ENCODE results near the gene FBLN7.
"Not testable (repeated sequence)": the region's sequence is repeated elsewhere in the genome, so short reads cannot be mapped to it uniquely, and the experiment has no call there.

The FBLN7 gene

GRCh38 chr2:112138159-112139032 is at the start of gene FBLN7:
TSS of gene FBLN7 (plus strand) at chr2:112138385. CDS start at chr2:112138656, 271 bp downstream.
- Mint-ChIP-seq H3K4me1 (ENCODE audit: low read depth) (peaks cover 7% of the 10 kb centered on the region), H3K4me3 (peak within 1 kb of the TSS; percentile 51), H3K36me3 (ENCODE audit: low read depth) (peaks cover under 1% of the 10 kb centered on the region), H3K27ac (no peak within 1 kb of the TSS), H3K27me3 (ENCODE audit: low read depth) (peaks cover 34% of the 10 kb centered on the region), H3K9me3 (peaks cover 1% of the 10 kb centered on the region)

GRCh38 chr2:112089375-112089774 is 48.8 kb upstream of the FBLN7 start:
- H3K27me3 Mint-ChIP-seq (ENCODE audit: low read depth), result no peaks in the 10 kb centered on the region
- peaks cover 13% of the 10 kb centered on the region for H3K4me1 Mint-ChIP-seq (ENCODE audit: low read depth)
- no peak overlapping the region for H3K27ac Mint-ChIP-seq
- H3K4me3 Mint-ChIP-seq, result no peak overlapping the region
- H3K36me3 Mint-ChIP-seq (ENCODE audit: low read depth), result peaks cover 54% of the 10 kb centered on the region
- H3K9me3 Mint-ChIP-seq, result no peaks in the 10 kb centered on the region

GRCh38 chr2:112092286-112093041 is 45.7 kb upstream of the FBLN7 start:
- Mint-ChIP-seq H3K36me3 (ENCODE audit: low read depth) (peaks cover 37% of the 10 kb centered on the region), H3K27me3 (ENCODE audit: low read depth) (no peaks in the 10 kb centered on the region), H3K4me3 (no peak overlapping the region), H3K4me1 (ENCODE audit: low read depth) (peaks cover 20% of the 10 kb centered on the region), H3K27ac (peak overlapping the region; percentile 7), H3K9me3 (no peaks in the 10 kb centered on the region)

GRCh38 chr2:112093216-112093615 is 45.0 kb upstream of the FBLN7 start:
- Mint-ChIP-seq H3K4me3 (no peak overlapping the region), H3K9me3 (no peaks in the 10 kb centered on the region), H3K36me3 (ENCODE audit: low read depth) (peaks cover 36% of the 10 kb centered on the region), H3K4me1 (ENCODE audit: low read depth) (peaks cover 20% of the 10 kb centered on the region), H3K27ac (no peak overlapping the region), H3K27me3 (ENCODE audit: low read depth) (no peaks in the 10 kb centered on the region)

- Mint-ChIP-seq H3K9me3 (no peaks in the 10 kb centered on the region), H3K27ac (no peak overlapping the region)
Observed at GRCh38 chr2:112095681-112096080, 42.5 kb upstream of the FBLN7 start.

GRCh38 chr2:112096098-112096497 is 42.1 kb upstream of the FBLN7 start:
- Mint-ChIP-seq H3K9me3 (no peaks in the 10 kb centered on the region), H3K27ac (peak overlapping the region; percentile 50), H3K27me3 (ENCODE audit: low read depth) (no peaks in the 10 kb centered on the region), H3K4me1 (ENCODE audit: low read depth) (peaks cover 20% of the 10 kb centered on the region), H3K4me3 (no peak overlapping the region), H3K36me3 (ENCODE audit: low read depth) (peaks cover 29% of the 10 kb centered on the region)

More at GRCh38 chr2:112095681-112096080, 42.5 kb upstream of the FBLN7 start:
- Mint-ChIP-seq H3K27me3 (ENCODE audit: low read depth) (no peaks in the 10 kb centered on the region), H3K4me3 (no peak overlapping the region), H3K36me3 (ENCODE audit: low read depth) (peaks cover 31% of the 10 kb centered on the region), H3K4me1 (ENCODE audit: low read depth) (peaks cover 20% of the 10 kb centered on the region)

- H3K9me3 Mint-ChIP-seq, result peaks cover 33% of the 10 kb centered on the region
- H3K36me3 Mint-ChIP-seq (ENCODE audit: low read depth), result peaks cover 67% of the 10 kb centered on the region
- H3K27me3 Mint-ChIP-seq (ENCODE audit: low read depth), result no peaks in the 10 kb centered on the region
- H3K27ac Mint-ChIP-seq, result no peak overlapping the region
- no peak overlapping the region for H3K4me3 Mint-ChIP-seq
- H3K4me1 Mint-ChIP-seq (ENCODE audit: low read depth), result no peaks in the 10 kb centered on the region
Observed at GRCh38 chr2:112108178-112108832, 29.9 kb upstream of the FBLN7 start.

- no peak overlapping the region for H3K27ac Mint-ChIP-seq
- H3K36me3 Mint-ChIP-seq (ENCODE audit: low read depth), result peaks cover 65% of the 10 kb centered on the region
- no peaks in the 10 kb centered on the region for H3K27me3 Mint-ChIP-seq (ENCODE audit: low read depth)
- no peaks in the 10 kb centered on the region for H3K4me1 Mint-ChIP-seq (ENCODE audit: low read depth)
- peaks cover 33% of the 10 kb centered on the region for H3K9me3 Mint-ChIP-seq
- no peak overlapping the region for H3K4me3 Mint-ChIP-seq
Observed at GRCh38 chr2:112109278-112109677, 28.9 kb upstream of the FBLN7 start.

- H3K27me3 Mint-ChIP-seq (ENCODE audit: low read depth), result no peaks in the 10 kb centered on the region
- H3K27ac Mint-ChIP-seq, result no peak overlapping the region
- no peaks in the 10 kb centered on the region for H3K4me1 Mint-ChIP-seq (ENCODE audit: low read depth)
- H3K4me3 Mint-ChIP-seq, result no peak overlapping the region
- peaks cover 64% of the 10 kb centered on the region for H3K36me3 Mint-ChIP-seq (ENCODE audit: low read depth)
- H3K9me3 Mint-ChIP-seq, result peaks cover 33% of the 10 kb centered on the region
Observed at GRCh38 chr2:112110966-112111365, 27.2 kb upstream of the FBLN7 start.

- not testable (repeated sequence) for H3K27ac Mint-ChIP-seq; H3K27me3 Mint-ChIP-seq (ENCODE audit: low read depth); H3K4me1 Mint-ChIP-seq (ENCODE audit: low read depth); H3K4me3 Mint-ChIP-seq
- peaks cover 32% of the 10 kb centered on the region for H3K9me3 Mint-ChIP-seq
- peaks cover 53% of the 10 kb centered on the region for H3K36me3 Mint-ChIP-seq (ENCODE audit: low read depth)
Observed at GRCh38 chr2:112113354-112113753, 24.8 kb upstream of the FBLN7 start.

GRCh38 chr2:112118148-112118547 is 20.0 kb upstream of the FBLN7 start:
- Mint-ChIP-seq H3K4me3 (no peak overlapping the region), H3K36me3 (ENCODE audit: low read depth) (peaks cover 8% of the 10 kb centered on the region), H3K9me3 (no peaks in the 10 kb centered on the region), H3K27ac (no peak overlapping the region), H3K4me1 (ENCODE audit: low read depth) (peaks cover 2% of the 10 kb centered on the region), H3K27me3 (ENCODE audit: low read depth) (no peaks in the 10 kb centered on the region)

GRCh38 chr2:112121682-112122254 is 16.4 kb upstream of the FBLN7 start:
- H3K4me3 Mint-ChIP-seq, result no peak overlapping the region

GRCh38 chr2:112129060-112129459 is 9.1 kb upstream of the FBLN7 start:
- no peaks in the 10 kb centered on the region for H3K27me3 Mint-ChIP-seq (ENCODE audit: low read depth)
- H3K4me1 Mint-ChIP-seq (ENCODE audit: low read depth), result peaks cover 6% of the 10 kb centered on the region
- peaks cover 4% of the 10 kb centered on the region for H3K36me3 Mint-ChIP-seq (ENCODE audit: low read depth)
- peaks cover 6% of the 10 kb centered on the region for H3K9me3 Mint-ChIP-seq
- H3K4me3 Mint-ChIP-seq, result no peak overlapping the region
- H3K27ac Mint-ChIP-seq, result no peak overlapping the region

More at GRCh38 chr2:112121682-112122254, 16.4 kb upstream of the FBLN7 start:
- H3K4me1 Mint-ChIP-seq (ENCODE audit: low read depth), result peaks cover 2% of the 10 kb centered on the region
- H3K27me3 Mint-ChIP-seq (ENCODE audit: low read depth), result no peaks in the 10 kb centered on the region
- H3K36me3 Mint-ChIP-seq (ENCODE audit: low read depth), result peaks cover 9% of the 10 kb centered on the region
- H3K9me3 Mint-ChIP-seq, result no peaks in the 10 kb centered on the region
- H3K27ac Mint-ChIP-seq, result no peak overlapping the region

- peaks cover 13% of the 10 kb centered on the region for H3K4me1 Mint-ChIP-seq (ENCODE audit: low read depth)
- H3K9me3 Mint-ChIP-seq, result peaks cover 4% of the 10 kb centered on the region
- H3K27me3 Mint-ChIP-seq (ENCODE audit: low read depth), result peaks cover 22% of the 10 kb centered on the region
- no peak overlapping the region for H3K4me3 Mint-ChIP-seq
- H3K36me3 Mint-ChIP-seq (ENCODE audit: low read depth), result peaks cover 3% of the 10 kb centered on the region
- no peak overlapping the region for H3K27ac Mint-ChIP-seq
Observed at GRCh38 chr2:112133344-112133743, 4.8 kb upstream of the FBLN7 start.

Measured in T-helper 1 cell treated with Interleukin-12 subunit alpha and Interleukin-12 subunit beta and Interleukin-4 antibody, amounts not matched to agents 30 μg/mL and 1 μg/mL, for 36 hours (primary cell).